UCSD-AML1 (cell line): ENCODE results near the gene PKIB.
"Not testable (repeated sequence)": the region's sequence is repeated elsewhere in the genome, so short reads cannot be mapped to it uniquely, and the experiment has no call there.

Experiments
- DNase-seq: peaks from one replicate; lab custom pipeline; 2025; ENCODE audit not compliant: unreplicated experiment; lab: John Stamatoyannopoulos, UW

PKIB gene

DNA sequence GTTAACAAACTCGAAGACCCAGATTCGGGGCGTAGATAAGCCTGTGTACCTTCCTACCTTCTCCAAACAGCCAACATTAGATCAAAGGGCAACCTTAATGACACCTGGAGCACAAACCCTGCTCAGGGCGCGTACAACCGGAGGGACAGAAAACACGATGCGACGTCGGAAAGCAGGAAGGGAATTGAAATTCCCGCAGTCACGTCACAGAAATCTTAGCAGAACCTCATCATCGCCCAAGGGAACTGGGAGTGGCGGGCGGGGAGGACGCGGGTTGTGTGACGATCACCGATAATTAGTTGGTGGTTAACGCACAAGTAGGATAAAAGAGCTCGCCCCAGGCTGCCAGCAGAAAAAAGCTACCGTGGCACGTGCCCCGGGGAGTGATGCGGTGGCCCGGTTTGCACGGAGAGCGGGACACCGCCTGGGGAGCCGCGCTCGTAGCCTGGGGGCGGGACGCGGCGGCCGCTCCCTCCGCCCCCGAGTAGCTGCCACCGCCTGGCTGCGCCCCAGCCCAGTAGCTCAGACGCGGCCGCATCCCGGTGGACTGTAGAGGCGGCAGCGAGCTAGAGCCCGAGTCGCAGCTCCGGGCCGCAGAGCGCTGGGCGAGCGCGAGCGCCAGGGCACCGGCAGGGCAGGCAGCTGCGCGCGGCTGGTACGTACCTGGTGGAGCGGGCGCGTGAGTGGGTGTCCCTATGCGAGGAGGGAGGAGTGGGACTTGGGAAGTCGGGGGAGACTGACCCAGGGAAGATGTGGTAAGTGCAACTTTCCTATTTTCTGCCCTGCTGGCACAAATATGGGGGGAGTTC lies at the start of gene PKIB:
Gene PKIB, plus strand, starts transcription at position 525 of the 809 bp plus-strand sequence. CDS start 107,390 bp downstream, outside the sequence.
- DNase-seq, result peak; percentile 36

- no peak for DNase-seq
These were observed 46.7 kb upstream of the PKIB start for GRCh38 chr6:122563364-122564052.

GRCh38 chr6:122564230-122564629 lies 46.0 kb upstream of the PKIB start:
- no peak for DNase-seq

DNA sequence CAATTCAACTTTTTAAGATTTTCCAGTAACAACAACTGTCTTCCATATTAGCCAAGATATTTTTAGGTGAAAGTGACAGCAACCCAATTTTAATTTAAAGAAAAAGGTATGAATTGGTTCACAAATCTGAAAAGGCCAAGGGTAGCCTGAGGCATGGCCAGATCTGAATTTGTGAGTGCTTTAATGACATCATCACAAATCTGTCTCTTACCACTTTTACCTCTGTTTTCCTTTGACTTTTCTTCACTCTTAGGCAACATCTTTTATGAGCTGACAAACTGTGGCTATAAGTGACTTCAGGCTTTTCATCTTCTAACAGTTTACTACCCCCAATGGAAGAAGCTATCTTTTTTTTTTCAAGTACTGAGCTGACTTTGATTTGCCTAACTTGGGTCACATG lies 44.5 kb upstream of the PKIB start:
- DNase-seq, result no peak

- DNase-seq, result no peak
These were observed 43.2 kb upstream of the PKIB start for GRCh38 chr6:122567034-122567433.

- DNase-seq, result no peak
These were observed 41.9 kb upstream of the PKIB start for GRCh38 chr6:122568350-122568749.

GRCh38 chr6:122568797-122569221 lies 41.4 kb upstream of the PKIB start:
- DNase-seq, result peak; percentile 6

DNA sequence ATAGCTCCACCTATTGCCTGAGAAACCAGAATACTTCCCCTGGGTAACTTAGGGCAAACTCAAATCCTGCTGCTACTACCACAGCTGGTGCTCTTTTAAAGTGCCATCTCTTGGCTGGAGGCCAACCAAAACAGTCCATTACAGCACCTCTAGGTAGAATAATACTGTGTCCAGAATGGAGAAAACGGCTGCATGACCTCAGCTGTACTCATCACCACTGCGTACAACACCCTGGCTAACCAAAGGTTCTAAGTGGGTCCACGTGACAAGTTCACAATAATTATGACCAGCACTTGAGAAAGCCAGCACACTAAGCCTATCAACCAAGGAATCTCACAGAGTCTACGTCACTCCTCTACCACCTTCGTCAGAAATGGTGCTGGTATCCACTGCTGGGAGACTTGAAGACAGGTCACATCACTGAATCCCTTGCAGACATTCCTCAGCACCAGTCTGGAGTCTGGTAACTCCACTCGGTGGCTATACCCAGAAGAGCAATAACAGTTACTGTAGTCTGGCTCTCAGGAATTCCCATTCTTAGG lies 40.9 kb upstream of the PKIB start:
- no peak for DNase-seq

DNA sequence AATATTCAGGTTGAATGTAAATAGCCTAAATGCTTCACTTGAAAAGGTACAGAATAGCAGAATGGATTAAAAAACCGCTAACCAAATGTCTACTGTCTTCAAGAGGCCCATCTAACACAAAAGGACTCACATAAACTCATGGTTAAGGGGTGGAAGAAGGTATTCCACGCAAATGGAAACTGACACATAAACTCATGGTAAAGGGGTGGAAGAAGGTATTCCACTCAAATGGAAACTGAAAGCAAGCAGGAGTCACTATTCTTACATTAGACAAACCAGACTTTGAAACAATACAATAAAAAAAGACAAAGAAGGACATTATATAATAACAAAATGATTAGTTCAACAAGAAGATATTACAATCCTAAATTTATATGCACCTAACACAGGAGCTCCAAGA lies 38.3 kb upstream of the PKIB start:
- no peak for DNase-seq

DNA sequence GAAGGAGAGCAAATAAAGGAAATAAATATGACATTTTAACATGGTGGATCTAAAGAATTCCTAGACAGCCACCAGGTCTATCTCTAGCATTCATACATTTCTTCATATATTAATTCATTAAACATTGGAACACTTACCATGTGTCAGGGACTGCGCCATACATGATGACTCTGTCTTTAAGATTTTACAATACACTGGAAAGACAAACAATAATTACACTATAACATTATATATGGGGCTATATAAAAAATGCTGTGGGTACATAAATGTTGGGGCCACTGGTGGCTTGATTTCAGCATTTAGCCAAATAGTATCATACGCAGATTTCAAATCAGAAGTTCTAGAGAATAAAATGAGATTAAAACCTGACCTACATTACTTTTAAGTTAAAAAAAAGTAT lies 33.3 kb upstream of the PKIB start:
- no peak for DNase-seq

DNA sequence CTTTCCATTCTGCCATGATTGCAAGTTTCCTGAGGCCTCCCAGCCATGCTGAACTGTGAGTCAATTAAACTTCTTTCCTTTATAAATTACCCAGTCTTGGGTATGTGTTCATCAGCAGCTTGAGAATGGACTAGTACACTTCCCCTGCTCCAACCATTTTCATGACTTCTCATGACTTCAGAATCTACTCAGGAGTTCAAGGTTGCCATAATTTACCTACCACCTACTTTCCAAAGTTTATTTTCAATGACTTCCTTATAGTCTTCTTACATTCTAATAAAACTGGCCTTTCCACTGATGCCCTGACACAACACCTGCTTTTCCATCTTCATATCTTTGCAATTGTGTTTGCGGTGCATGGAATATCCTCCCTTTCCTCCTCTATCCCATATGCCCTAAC lies 31.2 kb upstream of the PKIB start:
- DNase-seq, result no peak

GRCh38 chr6:122580737-122581136 lies 29.5 kb upstream of the PKIB start:
- DNase-seq, result no peak

DNA sequence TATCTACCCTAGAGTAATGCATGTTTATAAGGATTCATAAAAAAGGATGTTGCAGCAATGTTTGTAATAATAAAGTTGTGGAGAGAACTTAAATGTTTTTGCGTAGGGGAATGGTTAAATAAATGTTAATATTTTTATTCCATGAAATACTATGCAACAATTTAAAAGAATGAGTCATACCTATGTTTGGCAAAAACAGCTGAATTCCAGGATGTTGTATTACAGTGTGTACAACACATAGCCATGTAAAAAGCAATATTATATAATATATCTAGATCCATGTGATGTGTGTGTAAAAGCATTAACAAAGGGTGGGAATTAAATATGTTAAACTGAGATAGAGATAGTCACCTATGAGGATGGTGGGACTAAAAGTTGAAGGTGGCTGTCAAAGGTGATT lies 21.1 kb upstream of the PKIB start:
- DNase-seq, result no peak

- DNase-seq, result not testable (repeated sequence)
These were observed 11.9 kb upstream of the PKIB start for GRCh38 chr6:122598295-122598694.

DNA sequence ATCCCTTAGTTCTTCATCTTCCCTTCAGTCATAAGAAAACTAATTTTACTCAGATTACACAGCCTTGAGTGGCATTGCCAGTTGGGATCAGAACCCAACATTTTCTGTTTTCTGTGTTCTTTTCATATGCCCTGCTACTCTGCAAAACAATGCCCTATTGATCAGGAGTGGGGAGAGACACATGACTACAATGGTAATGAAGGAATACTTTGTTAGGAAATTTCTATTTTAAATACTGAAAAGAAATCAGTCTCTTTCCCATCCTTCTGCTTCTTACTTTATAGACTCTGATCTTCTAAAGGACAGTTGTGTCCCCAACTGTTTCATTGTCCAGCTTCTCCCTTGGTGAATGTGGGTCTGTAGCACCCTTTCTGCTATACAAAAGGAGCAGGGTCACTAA lies 5.5 kb upstream of the PKIB start:
- no peak for DNase-seq

GRCh38 chr6:122610690-122611455 lies 668 bp downstream of the PKIB start:
- DNase-seq, result no peak

- DNase-seq, result no peak
These were observed 2.6 kb downstream of the PKIB start for GRCh38 chr6:122612838-122613237.

DNA sequence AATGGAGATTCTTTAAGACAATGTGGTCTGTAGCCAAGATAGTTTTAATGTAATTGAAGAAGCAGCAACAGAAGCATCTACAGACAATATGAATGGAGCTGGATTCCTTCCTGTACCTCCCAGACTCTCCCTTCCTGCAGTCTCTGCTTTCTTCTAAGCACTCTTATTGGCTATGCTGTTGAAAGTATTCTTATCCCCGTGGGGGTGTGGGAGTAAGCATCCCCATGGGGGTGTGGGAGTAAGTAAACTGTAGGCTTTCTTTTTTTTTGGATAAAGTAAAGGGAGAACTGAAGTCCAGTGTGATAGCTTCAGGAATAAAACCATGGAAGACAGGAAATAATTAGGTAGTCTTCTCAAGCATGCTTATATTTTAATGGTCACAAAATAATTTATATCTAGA lies 4.1 kb downstream of the PKIB start:
- DNase-seq, result no peak

DNA sequence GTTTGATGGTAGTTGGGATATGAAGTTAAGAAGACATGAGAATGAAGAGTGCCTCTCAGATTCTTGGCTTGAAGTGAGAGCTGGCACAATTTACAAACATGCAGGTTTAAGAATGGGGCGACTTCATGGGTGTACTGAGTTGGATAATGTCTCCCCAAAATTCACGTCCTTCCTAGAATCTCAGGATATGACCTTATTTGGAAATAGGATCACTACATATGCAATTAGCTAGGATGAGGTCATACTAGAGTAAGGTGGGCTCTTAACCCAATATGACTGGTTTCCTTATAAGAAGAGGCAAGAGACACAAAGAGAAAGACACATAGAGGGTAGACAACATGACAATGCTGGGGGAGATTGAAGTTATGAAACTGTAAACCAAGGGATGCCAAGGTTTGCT lies 5.2 kb downstream of the PKIB start:
- no peak for DNase-seq

GRCh38 chr6:122616877-122617276 lies 6.7 kb downstream of the PKIB start:
- no peak for DNase-seq

GRCh38 chr6:122619309-122619708 lies 9.1 kb downstream of the PKIB start:
- no peak for DNase-seq
